ENCODE data around the gene CTNNBL1. TPM values are rescaled to one million over a fixed set of nuclear protein-coding genes. Genes with fewer than 3 reads are reported as not detected.

The CTNNBL1 gene
- total and polyA plus RNA-seq, 2 donors (not counting 3 experiments of a cell fraction or from before 2014, with no cell fraction given): 20.8 to 60.2 TPM

GRCh38 chr20:37866051-37866450 is 172.2 kb downstream of the CTNNBL1 start:
- no peak for FAIRE-seq
- dilution Hi-C loops (cut with MboI; ENCODE audit: extremely low pct_ligation_motif_present, low sequenced_read_pairs) (no loop called here), intact Hi-C loops (cut with micrococcal nuclease) (no loop called here)
- Histone ChIP-seq H2AFZ (ENCODE audit: low read depth, low read length) (no peak overlapping the region), H3K4me1 (ENCODE audit: control insufficient read depth, extremely low read depth, insufficient read depth, low read length) (no peaks in the 10 kb centered on the region), H3K9me3 (replicated peaks; ENCODE audit: control insufficient read depth, insufficient read depth, low read length) (no peaks in the 10 kb centered on the region), H3K27me3 (ENCODE audit: control insufficient read depth in 2 of 2, insufficient read depth in 2 of 2, low read length in 2 of 2) (no peaks in the 10 kb centered on the region), H3K79me2 (ENCODE audit: control insufficient read depth, insufficient read depth, low read length) (no peaks in the 10 kb centered on the region), H3K4me3 (replicated peaks in 1 of 3; ENCODE audit: insufficient read depth in 1 of 3, low read depth in 1 of 3, low read length in 3 of 3) (no peak overlapping the region), H3K9ac (replicated peaks; ENCODE audit: extremely low read depth, insufficient read depth, low read length) (no peak overlapping the region), H3K4me2 (ENCODE audit: insufficient read depth, low read length) (no peak overlapping the region), H4K20me1 (replicated peaks; ENCODE audit: control insufficient read depth, extremely low read depth, insufficient read depth, low read length) (no peaks in the 10 kb centered on the region), H3K36me3 (ENCODE audit: control insufficient read depth in 2 of 2, extremely low read depth in 1 of 2, insufficient read depth in 2 of 2, low read length in 2 of 2) (peaks cover 0 to 4% of the 10 kb centered on the region in 2 experiments), H3K27ac (ENCODE audit: insufficient read depth, low read depth, low read length) (no peak overlapping the region), H3K9me1 (replicated peaks; ENCODE audit: control insufficient read depth, extremely low read depth, insufficient read depth, low read length) (no peaks in the 10 kb centered on the region)
- CTCF ChIA-PET: interaction anchor here (0.8 to 1.9 kb wide), 3 partner anchors 11 to 302 kb away, joined by 3 to 4 read pairs (median 3); no protein-coding TSS in a partner anchor
- POLR2A ChIA-PET: no interaction called here
- TF ChIP-seq, protein P1, sequence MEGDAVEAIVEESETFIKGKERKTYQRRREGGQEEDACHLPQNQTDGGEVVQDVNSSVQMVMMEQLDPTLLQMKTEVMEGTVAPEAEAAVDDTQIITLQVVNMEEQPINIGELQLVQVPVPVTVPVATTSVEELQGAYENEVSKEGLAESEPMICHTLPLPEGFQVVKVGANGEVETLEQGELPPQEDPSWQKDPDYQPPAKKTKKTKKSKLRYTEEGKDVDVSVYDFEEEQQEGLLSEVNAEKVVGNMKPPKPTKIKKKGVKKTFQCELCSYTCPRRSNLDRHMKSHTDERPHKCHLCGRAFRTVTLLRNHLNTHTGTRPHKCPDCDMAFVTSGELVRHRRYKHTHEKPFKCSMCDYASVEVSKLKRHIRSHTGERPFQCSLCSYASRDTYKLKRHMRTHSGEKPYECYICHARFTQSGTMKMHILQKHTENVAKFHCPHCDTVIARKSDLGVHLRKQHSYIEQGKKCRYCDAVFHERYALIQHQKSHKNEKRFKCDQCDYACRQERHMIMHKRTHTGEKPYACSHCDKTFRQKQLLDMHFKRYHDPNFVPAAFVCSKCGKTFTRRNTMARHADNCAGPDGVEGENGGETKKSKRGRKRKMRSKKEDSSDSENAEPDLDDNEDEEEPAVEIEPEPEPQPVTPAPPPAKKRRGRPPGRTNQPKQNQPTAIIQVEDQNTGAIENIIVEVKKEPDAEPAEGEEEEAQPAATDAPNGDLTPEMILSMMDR (IDR thresholded peaks at IDR 0.05; ENCODE audit: extremely low read depth in 1 of 2, insufficient read depth in 1 of 2, low read depth in 1 of 2, low read length in 2 of 2): no peak
- BruUV-seq (replicated peaks): no TSS peak
- DNase-seq (ENCODE audit: low read depth, low spot score): no peak

- DNase-seq (ENCODE audit: low read depth, low spot score) (no peak), FAIRE-seq (no peak)
- Histone ChIP-seq H3K9ac (replicated peaks; ENCODE audit: extremely low read depth, insufficient read depth, low read length) (no peak overlapping the region), H3K4me3 (replicated peaks in 1 of 3; ENCODE audit: insufficient read depth in 1 of 3, low read depth in 1 of 3, low read length in 3 of 3) (no peak overlapping the region), H3K27ac (ENCODE audit: insufficient read depth, low read depth, low read length) (no peak overlapping the region), H3K79me2 (ENCODE audit: control insufficient read depth, insufficient read depth, low read length) (no peaks in the 10 kb centered on the region), H3K4me2 (ENCODE audit: insufficient read depth, low read length) (no peak overlapping the region), H2AFZ (ENCODE audit: low read depth, low read length) (no peak overlapping the region), H4K20me1 (replicated peaks; ENCODE audit: control insufficient read depth, extremely low read depth, insufficient read depth, low read length) (no peaks in the 10 kb centered on the region), H3K9me3 (replicated peaks; ENCODE audit: control insufficient read depth, insufficient read depth, low read length) (no peaks in the 10 kb centered on the region), H3K27me3 (ENCODE audit: control insufficient read depth in 2 of 2, insufficient read depth in 2 of 2, low read length in 2 of 2) (no peaks in the 10 kb centered on the region), H3K36me3 (ENCODE audit: control insufficient read depth in 2 of 2, extremely low read depth in 1 of 2, insufficient read depth in 2 of 2, low read length in 2 of 2) (peaks cover 0 to 2% of the 10 kb centered on the region in 2 experiments), H3K4me1 (ENCODE audit: control insufficient read depth, extremely low read depth, insufficient read depth, low read length) (no peaks in the 10 kb centered on the region), H3K9me1 (replicated peaks; ENCODE audit: control insufficient read depth, extremely low read depth, insufficient read depth, low read length) (no peaks in the 10 kb centered on the region)
- TF ChIP-seq GATA2 (IDR thresholded peaks at IDR 0.05; ENCODE audit: insufficient read depth, insufficient read length, low read depth, low read length) (no peak), MAX (IDR thresholded peaks at IDR 0.05; ENCODE audit: insufficient read depth, insufficient read length) (no peak), MYC (IDR thresholded peaks at IDR 0.05; ENCODE audit: low read depth, low read length) (no peak), FOS (IDR thresholded peaks at IDR 0.05; ENCODE audit: borderline replicate concordance, insufficient read depth, low read length) (no peak), EZH2 (IDR thresholded peaks at IDR 0.05; ENCODE audit: borderline replicate concordance, low read depth, low read length, severe bottlenecking) (no peak), JUN (IDR thresholded peaks at IDR 0.05; ENCODE audit: borderline replicate concordance, insufficient read depth, insufficient read length, low read depth) (no peak), POLR2AphosphoS5 (IDR thresholded peaks at IDR 0.05; ENCODE audit: insufficient read depth, low read depth, low read length) (no peak), POLR2A (IDR thresholded peaks at IDR 0.05; ENCODE audit: low read depth, low read length) (no peak)
- TF ChIP-seq, protein P1 (IDR thresholded peaks at IDR 0.05; ENCODE audit: extremely low read depth in 1 of 2, insufficient read depth in 1 of 2, low read depth in 1 of 2, low read length in 2 of 2): no peak
- ChIA-PET POLR2A (no interaction called here), CTCF (no interaction called here)
- dilution Hi-C loops (cut with MboI; ENCODE audit: extremely low pct_ligation_motif_present, low sequenced_read_pairs): no loop called here
- no TSS peak for BruUV-seq (replicated peaks)
- intact Hi-C loops (cut with micrococcal nuclease): no loop called here
Measured at GRCh38 chr20:37867289-37868195, 173.7 kb downstream of the CTNNBL1 start.
